GM21576 (cell line): ENCODE data around the gene PLXNA1.

ENCODE experiments used
- ATAC-seq: cut with Tn5 transposase; IDR thresholded peaks from one replicate; pipeline ENCODE4 v1.9.1; 2021; ENCODE audit warnings: mild to moderate bottlenecking, moderate library complexity; ENCODE audit not compliant: unreplicated experiment

The PLXNA1 gene

GRCh38 chr3:126952261-126952982 is 30.5 kb upstream of the PLXNA1 start:
- ATAC-seq, result no peak

- no peak for ATAC-seq
Observed at GRCh38 chr3:126952983-126953660, 29.8 kb upstream of the PLXNA1 start.

- ATAC-seq, result peak; percentile 61
Observed at GRCh38 chr3:126954141-126954842, 28.6 kb upstream of the PLXNA1 start.

GRCh38 chr3:126955004-126955790 is 27.7 kb upstream of the PLXNA1 start:
- peak; percentile 73 for ATAC-seq

- ATAC-seq, result no peak
Observed at GRCh38 chr3:126956361-126956760, 26.6 kb upstream of the PLXNA1 start.

GRCh38 chr3:126956866-126957650 is 25.9 kb upstream of the PLXNA1 start:
- no peak for ATAC-seq

GRCh38 chr3:126957776-126958637 is 24.9 kb upstream of the PLXNA1 start:
- ATAC-seq, result no peak

- ATAC-seq, result no peak
Observed at GRCh38 chr3:126958638-126959085, 24.3 kb upstream of the PLXNA1 start.

GRCh38 chr3:126959136-126959920 is 23.6 kb upstream of the PLXNA1 start:
- no peak for ATAC-seq

GRCh38 chr3:126959921-126960603 is 22.9 kb upstream of the PLXNA1 start:
- no peak for ATAC-seq

GRCh38 chr3:126960604-126960995 is 22.3 kb upstream of the PLXNA1 start:
- ATAC-seq, result no peak

- no peak for ATAC-seq
Observed at GRCh38 chr3:126961191-126961790, 21.6 kb upstream of the PLXNA1 start.

GRCh38 chr3:126961791-126962461 is 21.0 kb upstream of the PLXNA1 start:
- no peak for ATAC-seq

GRCh38 chr3:126962756-126963155 is 20.2 kb upstream of the PLXNA1 start:
- ATAC-seq, result no peak

GRCh38 chr3:126963261-126964190 is 19.4 kb upstream of the PLXNA1 start:
- no peak for ATAC-seq

GRCh38 chr3:126964261-126964660 is 18.7 kb upstream of the PLXNA1 start:
- ATAC-seq, result no peak
